Keratinocyte (primary cell): ENCODE results near the gene DGKZ.
A peak's percentile ranks its signal among the peaks of the same experiment; 100 is the strongest.

Experiments
- EZH2 ChIP-seq: IDR thresholded peaks from one replicate; pipeline ENCODE4 v1.6.1; 2012; ENCODE audit warnings: inconsistent platforms, mild to moderate bottlenecking, low read length, moderate library complexity
- TF ChIP-seq, protein P1 (sequence below), 3 experiments: IDR thresholded peaks in 1 of 3; conservative IDR thresholded peaks in 1 of 3; optimal IDR thresholded peaks in 1 of 3; 2 replicates in 2 of 3; 3 replicates in 1 of 3; pipeline versions ENCODE3 to v1.5.1; 2011; ENCODE audit warnings: low read length in 3 of 3, mild to moderate bottlenecking in 3 of 3, moderate library complexity in 2 of 3, control low read depth in 1 of 3, inconsistent platforms in 1 of 3; ENCODE audit not compliant: insufficient read depth in 2 of 3; ENCODE audit errors: extremely low read depth in 1 of 3

DNA sequence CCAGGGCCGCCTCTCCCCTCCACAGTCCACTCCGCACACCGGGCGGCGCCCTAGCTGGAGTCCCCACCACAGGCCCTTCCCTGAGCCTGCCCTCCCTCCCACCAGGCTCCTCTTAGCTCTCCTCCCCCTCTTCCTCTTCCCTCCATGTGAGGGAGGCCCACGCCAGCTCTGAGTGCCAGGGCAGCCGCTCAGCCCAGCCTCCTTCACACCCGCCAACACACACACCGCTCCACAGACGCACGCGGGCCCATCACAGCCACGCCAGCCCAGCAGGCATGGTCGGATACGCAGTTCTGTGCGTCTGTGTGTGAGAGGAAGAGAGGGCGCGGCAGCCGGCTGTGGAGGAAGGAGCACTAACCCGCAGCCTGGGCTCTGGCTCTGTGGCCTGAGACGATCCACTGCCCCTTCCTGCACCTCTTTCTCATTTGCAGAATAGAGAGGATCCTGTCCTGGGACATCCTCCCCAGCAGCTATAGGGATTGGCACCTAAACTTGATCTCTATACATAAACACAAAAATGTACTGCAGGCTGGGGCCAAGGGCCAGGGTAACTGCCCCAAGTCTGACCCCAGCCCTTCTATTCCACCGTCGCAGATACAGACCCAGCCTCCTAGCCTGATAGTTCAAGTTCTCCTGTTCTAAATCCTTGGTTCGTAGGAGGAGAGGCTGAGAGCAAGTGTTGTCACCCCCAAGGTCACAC is 40.8 kb downstream of the DGKZ start:
- TF ChIP-seq, protein P1, sequence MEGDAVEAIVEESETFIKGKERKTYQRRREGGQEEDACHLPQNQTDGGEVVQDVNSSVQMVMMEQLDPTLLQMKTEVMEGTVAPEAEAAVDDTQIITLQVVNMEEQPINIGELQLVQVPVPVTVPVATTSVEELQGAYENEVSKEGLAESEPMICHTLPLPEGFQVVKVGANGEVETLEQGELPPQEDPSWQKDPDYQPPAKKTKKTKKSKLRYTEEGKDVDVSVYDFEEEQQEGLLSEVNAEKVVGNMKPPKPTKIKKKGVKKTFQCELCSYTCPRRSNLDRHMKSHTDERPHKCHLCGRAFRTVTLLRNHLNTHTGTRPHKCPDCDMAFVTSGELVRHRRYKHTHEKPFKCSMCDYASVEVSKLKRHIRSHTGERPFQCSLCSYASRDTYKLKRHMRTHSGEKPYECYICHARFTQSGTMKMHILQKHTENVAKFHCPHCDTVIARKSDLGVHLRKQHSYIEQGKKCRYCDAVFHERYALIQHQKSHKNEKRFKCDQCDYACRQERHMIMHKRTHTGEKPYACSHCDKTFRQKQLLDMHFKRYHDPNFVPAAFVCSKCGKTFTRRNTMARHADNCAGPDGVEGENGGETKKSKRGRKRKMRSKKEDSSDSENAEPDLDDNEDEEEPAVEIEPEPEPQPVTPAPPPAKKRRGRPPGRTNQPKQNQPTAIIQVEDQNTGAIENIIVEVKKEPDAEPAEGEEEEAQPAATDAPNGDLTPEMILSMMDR (optimal IDR thresholded peaks at IDR 0.05 in 1 of 3, IDR thresholded peaks at IDR 0.05 in 1 of 3, conservative IDR thresholded peaks at IDR 0.05 in 1 of 3; ENCODE audit: extremely low read depth in 1 of 3, insufficient read depth in 2 of 3, low read length in 3 of 3), result no peak
- TF ChIP-seq EZH2, result peak; percentile 2
